Sigmoid colon (tissue), 7 donors: ENCODE results near the gene CNTN1. TPM values are rescaled to one million over a fixed set of nuclear protein-coding genes. Genes with fewer than 3 reads are reported as not detected.

Source experiments
- DNase-seq: peaks from one replicate; pipeline ENCODE4 v3.0.0-alpha.2; 2019
- H3K27ac ChIP-seq, 4 donors: fragments of 200-600 bp; sonication (generic); one replicate each; pipeline ENCODE4 v1.5.1; 2016 to 2019; ENCODE audit warnings: mild to moderate bottlenecking in 1 of 4
- H3K27me3 ChIP-seq, 3 donors: fragments of 200-600 bp; sonication (generic); one replicate each; pipeline ENCODE4 v1.5.1; 2019; ENCODE audit warnings: mild to moderate bottlenecking in 1 of 3
- H3K36me3 ChIP-seq, 4 donors: fragments of 200-600 bp; sonication (generic); one replicate each; pipeline ENCODE4 v1.5.1; 2016 to 2019
- H3K4me1 ChIP-seq, 4 donors: fragments of 200-600 bp; sonication (generic); one replicate each; pipeline ENCODE4 v1.5.1; 2017 to 2019
- H3K4me3 ChIP-seq, 4 donors: fragments of 200-600 bp; sonication (generic); one replicate each; pipeline ENCODE4 v1.5.1; 2017 to 2019; ENCODE audit warnings: mild to moderate bottlenecking in 2 of 4, moderate library complexity in 1 of 4
- H3K9me3 ChIP-seq, 4 donors: fragments of 200-600 bp in 3 of 4; sonication (generic) in 3 of 4; one replicate each; pipeline versions ENCODE4 v1.5.1 to v1.6.1; 2013 to 2019
- CTCF ChIP-seq, 4 experiments: fragments of 450-650 bp in 3 of 4; fragments of 200-600 bp in 1 of 4; IDR thresholded peaks; one replicate each; pipeline ENCODE4 v1.5.1; 2016 to 2019; ENCODE audit warnings: antibody characterized with exemption in 4 of 4, mild to moderate bottlenecking in 3 of 4, moderate library complexity in 2 of 4
- EP300 ChIP-seq, 4 donors: sonication (generic); formaldehyde crosslinking; IDR thresholded peaks; one replicate each; pipeline ENCODE4 v1.6.1; 2017; ENCODE audit warnings: antibody characterized with exemption in 4 of 4
- POLR2A ChIP-seq, 2 donors: fragments of 450-650 bp; IDR thresholded peaks; one replicate each; pipeline ENCODE4 v1.6.1; 2016; ENCODE audit warnings: antibody characterized with exemption in 2 of 2, mild to moderate bottlenecking in 2 of 2, moderate library complexity in 2 of 2
- POLR2AphosphoS5 ChIP-seq, 4 donors: sonication (generic); formaldehyde crosslinking; IDR thresholded peaks; one replicate each; pipeline ENCODE4 v1.6.1; 2017; ENCODE audit warnings: antibody characterized with exemption in 4 of 4
- WGBS, 2 donors: extraction: QIAGEN DNeasy Blood & Tissue Kit; methylation state at CpG; one replicate each; pipeline ENCODE4 v1.1.7; 2013; 5-methylcytosine and 5-hydroxymethylcytosine counted together
- intact Hi-C: fragments of 100-400 bp; cut with DNase I; formaldehyde crosslinking; loops from one replicate; pipeline ENCODE4 v1.15.1; 2023
- polyA plus RNA-seq, 3 donors: library from polyadenylated mRNA; stranded (reverse); fragments of 200-250 nt; gene quantifications; one replicate each; pipeline ENCODE4 v1.2.3, GENCODE V29; 2013
- total RNA-seq, 4 donors: library from RNA; depleted of rRNA; stranded (reverse); fragments of >200 nt; gene quantifications; one replicate each; pipeline ENCODE4 v1.1.0, GENCODE V29; 2016
- donor health status: healthy with polysubstance abuse.
- donor health status: Bipolar disorder and iron deficiency.
- donor health status: healthy.

The CNTN1 gene
- total and polyA plus RNA-seq, 7 donors = 0.46 to 23.2 (median 5.9) TPM

- DNase-seq = peak; percentile 63
- intact Hi-C loops = no loop called here
- Histone ChIP-seq H3K27me3 (no peaks in the 10 kb centered on the region), H3K36me3 (no peaks in the 10 kb centered on the region), H3K27ac (no peak overlapping the region), H3K4me3 (no peak overlapping the region), H3K4me1 (no peaks in the 10 kb centered on the region), H3K9me3 (no peaks in the 10 kb centered on the region)
- WGBS, 2 donors = 92 to 96% methylated on average over 6 of the region's 6 CpGs
- TF ChIP-seq CTCF (IDR thresholded peaks at IDR 0.05) (no peak), POLR2AphosphoS5 (IDR thresholded peaks at IDR 0.05) (no peak), EP300 (IDR thresholded peaks at IDR 0.05) (no peak), POLR2A (IDR thresholded peaks at IDR 0.05) (no peak)
Observed at GRCh38 chr12:40837891-40838429, 145.7 kb downstream of the CNTN1 start.

GRCh38 chr12:40843495-40843894 is 151.3 kb downstream of the CNTN1 start:
- H3K4me3 ChIP-seq = no peak overlapping the region
- H3K27me3 ChIP-seq = no peaks in the 10 kb centered on the region
- intact Hi-C loops = no loop called here
- no peaks in the 10 kb centered on the region for H3K9me3 ChIP-seq
- TF ChIP-seq CTCF (IDR thresholded peaks at IDR 0.05) (no peak), POLR2AphosphoS5 (IDR thresholded peaks at IDR 0.05) (no peak), EP300 (IDR thresholded peaks at IDR 0.05) (no peak), POLR2A (IDR thresholded peaks at IDR 0.05) (no peak)
- H3K4me1 ChIP-seq = no peaks in the 10 kb centered on the region
- H3K36me3 ChIP-seq = no peaks in the 10 kb centered on the region
- WGBS, 2 donors = 69 to 77% methylated on average over 3 of the region's 3 CpGs
- DNase-seq = no peak
- no peak overlapping the region for H3K27ac ChIP-seq

- DNase-seq = no peak
- Histone ChIP-seq H3K4me1 (no peaks in the 10 kb centered on the region), H3K4me3 (no peak overlapping the region), H3K27ac (no peak overlapping the region), H3K9me3 (no peaks in the 10 kb centered on the region), H3K27me3 (no peaks in the 10 kb centered on the region), H3K36me3 (no peaks in the 10 kb centered on the region)
- WGBS, 2 donors = 42 to 61% methylated on average over 1 of the region's 1 CpG
- intact Hi-C loops = no loop called here
- no peak for TF ChIP-seq POLR2A (IDR thresholded peaks at IDR 0.05)
- TF ChIP-seq CTCF (IDR thresholded peaks at IDR 0.05) = no peak
- no peak for TF ChIP-seq EP300 (IDR thresholded peaks at IDR 0.05)
- TF ChIP-seq POLR2AphosphoS5 (IDR thresholded peaks at IDR 0.05) = no peak
Observed at GRCh38 chr12:40853221-40853620, 161.0 kb downstream of the CNTN1 start.

GRCh38 chr12:40854604-40855003 is 162.4 kb downstream of the CNTN1 start:
- no peak overlapping the region for H3K27ac ChIP-seq
- intact Hi-C loops = no loop called here
- DNase-seq = no peak
- no peaks in the 10 kb centered on the region for H3K36me3 ChIP-seq
- no peaks in the 10 kb centered on the region for H3K4me1 ChIP-seq
- no peaks in the 10 kb centered on the region for H3K9me3 ChIP-seq
- 59 to 71% methylated on average over 4 of the region's 4 CpGs for WGBS, 2 donors
- no peaks in the 10 kb centered on the region for H3K27me3 ChIP-seq
- TF ChIP-seq POLR2A (IDR thresholded peaks at IDR 0.05) (no peak), CTCF (IDR thresholded peaks at IDR 0.05) (no peak), POLR2AphosphoS5 (IDR thresholded peaks at IDR 0.05) (no peak), EP300 (IDR thresholded peaks at IDR 0.05) (no peak)
- H3K4me3 ChIP-seq = no peak overlapping the region

- Histone ChIP-seq H3K4me1 (no peaks in the 10 kb centered on the region), H3K27ac (no peak overlapping the region)
- intact Hi-C loops = no loop called here
Observed at GRCh38 chr12:40864891-40865290, 172.7 kb downstream of the CNTN1 start.

More at GRCh38 chr12:40864891-40865290, 172.7 kb downstream of the CNTN1 start:
- Histone ChIP-seq H3K36me3 (no peaks in the 10 kb centered on the region), H3K4me3 (no peak overlapping the region), H3K9me3 (no peaks in the 10 kb centered on the region), H3K27me3 (no peaks in the 10 kb centered on the region)
- TF ChIP-seq POLR2A (IDR thresholded peaks at IDR 0.05) = no peak
- TF ChIP-seq POLR2AphosphoS5 (IDR thresholded peaks at IDR 0.05) = no peak
- no peak for TF ChIP-seq EP300 (IDR thresholded peaks at IDR 0.05)
- TF ChIP-seq CTCF (IDR thresholded peaks at IDR 0.05) = no peak
- no peak for DNase-seq
- 84 to 89% methylated on average over 1 of the region's 1 CpG for WGBS, 2 donors
